Muscle of back (tissue), 11 donors: ENCODE measurements around the gene GSE1. TPM values are rescaled to one million over a fixed set of nuclear protein-coding genes. Genes with fewer than 3 reads are reported as not detected.

Experiments
- DNase-seq, 3 donors: peaks; one replicate each; pipeline versions ENCODE4 v3.0.0 to v3.0.0-alpha.2; 2013
- polyA plus RNA-seq, 10 donors: library from polyadenylated mRNA; unstranded; fragments of 120-200 nt; gene quantifications; one replicate each; pipeline ENCODE4 v1.2.1, GENCODE V29; 2013; ENCODE audit not compliant: insufficient read length in 10 of 10

Gene GSE1
- polyA plus RNA-seq, 10 donors = 40.0 to 55.2 (median 46.3) TPM

- no peak for DNase-seq
Measured at GRCh38 chr16:85645021-85645589, 32.0 kb downstream of the GSE1 start.

GRCh38 chr16:85646358-85646907 is 33.3 kb downstream of the GSE1 start:
- no peak for DNase-seq

GRCh38 chr16:85646976-85647375 is 33.9 kb downstream of the GSE1 start:
- DNase-seq = no peak

GRCh38 chr16:85648070-85648714 is 35.1 kb downstream of the GSE1 start:
- DNase-seq = no peak

- DNase-seq = no peak
Measured at GRCh38 chr16:85648805-85649204, 35.7 kb downstream of the GSE1 start.

GRCh38 chr16:85649411-85650134 is 36.5 kb downstream of the GSE1 start:
- DNase-seq = no peak

- DNase-seq = no peak
Measured at GRCh38 chr16:85650135-85650843, 37.2 kb downstream of the GSE1 start.

- DNase-seq = peak in 2 of 3 donors; percentile 26 to 66
Measured at GRCh38 chr16:85650844-85651628, 37.9 kb downstream of the GSE1 start.

GRCh38 chr16:85651629-85652430 is 38.7 kb downstream of the GSE1 start:
- DNase-seq = peak; percentile 40 to 69 (median 47)

- DNase-seq = peak; percentile 46 to 82 (median 62)
Measured at GRCh38 chr16:85652431-85653221, 39.5 kb downstream of the GSE1 start.

GRCh38 chr16:85653290-85653891 is 40.3 kb downstream of the GSE1 start:
- DNase-seq = no peak

- DNase-seq = no peak
Measured at GRCh38 chr16:85654251-85655095, 41.4 kb downstream of the GSE1 start.

GRCh38 chr16:85655216-85656129 is 42.4 kb downstream of the GSE1 start:
- DNase-seq = no peak

- DNase-seq = no peak
Measured at GRCh38 chr16:85656351-85657266, 43.5 kb downstream of the GSE1 start.

- no peak for DNase-seq
Measured at GRCh38 chr16:85657267-85657650, 44.1 kb downstream of the GSE1 start.

- DNase-seq = no peak
Measured at GRCh38 chr16:85657996-85658395, 44.9 kb downstream of the GSE1 start.
